ENCODE data around the gene ACTR3. TPM values are rescaled to one million over a fixed set of nuclear protein-coding genes. Genes with fewer than 3 reads are reported as not detected.
"Not testable (repeated sequence)": the region's sequence is repeated elsewhere in the genome, so short reads cannot be mapped to it uniquely, and the experiment has no call there.

ACTR3 gene
- total and polyA plus RNA-seq, 2 of the 8 experiments (the other 6 are each of a cell fraction or from before 2014, with no cell fraction given) = 51.7 to 184 TPM

DNA sequence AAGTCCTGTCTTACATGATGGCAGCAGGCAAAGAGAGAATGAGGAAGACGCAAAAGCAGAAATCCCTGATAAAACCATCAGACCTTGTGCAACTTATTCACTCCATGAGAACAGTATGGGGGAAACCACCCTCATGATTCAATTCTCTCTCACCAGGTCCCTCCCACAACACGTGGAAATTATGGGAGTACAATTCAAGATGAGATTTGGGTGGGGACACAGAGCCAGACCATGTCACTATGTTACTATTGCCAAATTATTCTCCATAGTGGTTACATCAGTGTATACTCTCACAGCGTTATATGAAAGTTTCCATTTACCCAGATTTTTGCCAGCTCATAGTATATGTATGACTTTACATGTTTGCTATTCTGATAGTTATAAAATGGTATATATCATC, 61.0 kb downstream of the ACTR3 start:
- H3K27ac ChIP-seq (ENCODE audit: low read depth, low read length); H3K4ac ChIP-seq (replicated peaks; ENCODE audit: insufficient read length, low read depth, low read length); H3K14ac ChIP-seq (ENCODE audit: insufficient read length); H3K79me2 ChIP-seq (ENCODE audit: control insufficient read depth in 1 of 2, insufficient read depth in 2 of 2, low read length in 2 of 2); H3K9ac ChIP-seq (replicated peaks in 1 of 4; ENCODE audit: extremely low read depth in 1 of 4, low read depth in 3 of 4, low read length in 3 of 4); H2BK20ac ChIP-seq (ENCODE audit: low read length); FAIRE-seq; H2BK15ac ChIP-seq (ENCODE audit: low read length); H3K4me1 ChIP-seq (replicated peaks in 1 of 4; ENCODE audit: control insufficient read depth in 3 of 4, insufficient read depth in 4 of 4, low read length in 3 of 4); H3K56ac ChIP-seq (replicated peaks; ENCODE audit: insufficient read length, low read depth, low read length); H3K23me2 ChIP-seq (ENCODE audit: low read depth, low read length); H4K91ac ChIP-seq (replicated peaks; ENCODE audit: insufficient read length, low read length); H2BK12ac ChIP-seq (ENCODE audit: low read depth, low read length); H4K5ac ChIP-seq (ENCODE audit: insufficient read length, low read depth, low read length); H3K18ac ChIP-seq (ENCODE audit: extremely low read depth, low read length); H4K8ac ChIP-seq (ENCODE audit: extremely low read depth, insufficient read depth, low read length); H4K20me1 ChIP-seq (replicated peaks in 1 of 2; ENCODE audit: control insufficient read depth in 1 of 2, insufficient read depth in 2 of 2, low read length in 2 of 2); CTCF ChIA-PET (ENCODE audit: partially characterized antibody); H3K4me2 ChIP-seq (ENCODE audit: insufficient read depth in 1 of 2, low read depth in 2 of 2, low read length in 2 of 2); H3K27me3 ChIP-seq (replicated peaks in 1 of 4; ENCODE audit: control insufficient read depth in 3 of 4, extremely low read depth in 1 of 4, insufficient read depth in 3 of 4, low read length in 3 of 4); H3K79me1 ChIP-seq (ENCODE audit: low read depth, low read length); H3K23ac ChIP-seq (ENCODE audit: insufficient read length); H2BK5ac ChIP-seq (ENCODE audit: low read depth, low read length); H2BK120ac ChIP-seq (replicated peaks; ENCODE audit: low read depth, low read length); H2AK5ac ChIP-seq (ENCODE audit: low read depth, low read length); H2AFZ ChIP-seq (ENCODE audit: low read length); H3K9me3 ChIP-seq (ENCODE audit: insufficient read depth in 2 of 2, low read depth in 1 of 2, low read length in 1 of 2); H3K4me3 ChIP-seq (ENCODE audit: extremely low read depth in 1 of 4, insufficient read depth in 2 of 4, low read depth in 3 of 4, low read length in 4 of 4); DNase-seq (ENCODE audit: low read depth in 1 of 2, low spot score in 2 of 2); POLR2A ChIA-PET (ENCODE audit: partially characterized antibody): not testable (repeated sequence)
- WGBS, 2 experiments (ENCODE audit: extremely low coverage in 1 of 2, insufficient coverage in 1 of 2, insufficient read length in 1 of 2, insufficient replicate concordance in 2 of 2, low coverage in 1 of 2, low lambda C conversion rate in 2 of 2, missing lambda C conversion rate in 1 of 2) = 93% methylated on average over 3 of the region's 3 CpGs; no CpG with 5 or more reads in 1 of the 2 experiments
- H3K36me3 ChIP-seq (ENCODE audit: control insufficient read depth in 2 of 4, insufficient read depth in 4 of 4, low read length in 3 of 4) = peaks cover 0 to 27% (median 8%) of the 10 kb centered on the region in 4 experiments; a peak in 4 of 8 replicates
